Esophagus squamous epithelium (tissue), 5 donors: ENCODE data around the gene TMCC1. TPM values are rescaled to one million over a fixed set of nuclear protein-coding genes. Genes with fewer than 3 reads are reported as not detected.
"Not testable (repeated sequence)": the region's sequence is repeated elsewhere in the genome, so short reads cannot be mapped to it uniquely, and the experiment has no call there.

Experiments used
- DNase-seq: peaks from one replicate; lab custom pipeline; 2025; lab: John Stamatoyannopoulos, UW
- H3K27ac ChIP-seq, 4 donors: fragments of 200-600 bp; sonication (generic); one replicate each; pipeline ENCODE4 v1.5.1; 2016 to 2019; ENCODE audit warnings: mild to moderate bottlenecking in 1 of 4
- H3K27me3 ChIP-seq, 4 donors: fragments of 200-600 bp; sonication (generic); 1 replicate in 3 of 4; 2 replicates in 1 of 4; pipeline versions ENCODE4 v1.5.1 to v1.6.0; 2017 to 2021; ENCODE audit warnings: antibody characterized with exemption in 1 of 4
- H3K36me3 ChIP-seq, 3 donors: fragments of 200-600 bp; sonication (generic); one replicate each; pipeline ENCODE4 v1.5.1; 2016 to 2019
- H3K4me1 ChIP-seq, 3 donors: fragments of 200-600 bp; sonication (generic); one replicate each; pipeline ENCODE4 v1.5.1; 2017 to 2019
- H3K4me3 ChIP-seq, 4 donors: fragments of 200-600 bp; sonication (generic); 1 replicate in 3 of 4; 2 replicates in 1 of 4; pipeline ENCODE4 v1.5.1; 2016 to 2019; ENCODE audit warnings: mild to moderate bottlenecking in 2 of 4, moderate library complexity in 1 of 4
- H3K9me3 ChIP-seq, 3 donors: fragments of 200-600 bp; sonication (generic); one replicate each; pipeline ENCODE4 v1.5.1; 2016 to 2019
- CTCF ChIP-seq, 6 experiments: fragments of 450-650 bp in 4 of 6; fragments of 200-600 bp in 2 of 6; sonication (generic) in 2 of 6; IDR thresholded peaks; one replicate each; pipeline ENCODE4 v1.5.1; 2016 to 2019; ENCODE audit warnings: antibody characterized with exemption in 6 of 6, mild to moderate bottlenecking in 4 of 6, moderate library complexity in 4 of 6
- POLR2A ChIP-seq, 4 donors: fragments of 450-650 bp; IDR thresholded peaks; one replicate each; pipeline ENCODE4 v1.6.1; 2017; ENCODE audit warnings: antibody characterized with exemption in 4 of 4, mild to moderate bottlenecking in 4 of 4, moderate library complexity in 3 of 4
- WGBS, 2 donors: methylation state at CpG; one replicate each; pipeline ENCODE4 v1.1.5; 2018; 5-methylcytosine and 5-hydroxymethylcytosine counted together
- intact Hi-C: fragments of 100-400 bp; cut with DNase I; formaldehyde crosslinking; loops from one replicate; pipeline ENCODE4 v1.15.0; 2022
- total RNA-seq, 4 donors: library from RNA; depleted of rRNA; stranded (reverse); fragments of >200 nt; gene quantifications; one replicate each; pipeline ENCODE4 v1.1.0, GENCODE V29; 2016
- donor health status: DM: yes; HTN: yes; CAD: no.

TMCC1 gene
- total RNA-seq, 4 donors from 2014 or later, result 13.1 to 23.5 (median 18.4) TPM

GRCh38 chr3:129838086-129838485 is 55.4 kb downstream of the TMCC1 start:
- TF ChIP-seq POLR2A (IDR thresholded peaks at IDR 0.05), result no peak
- TF ChIP-seq CTCF (IDR thresholded peaks at IDR 0.05), result no peak
- Histone ChIP-seq H3K4me3 (no peak overlapping the region), H3K9me3 (peaks cover 0 to 4% (median 0%) of the 10 kb centered on the region in 3 donors), H3K36me3 (peaks cover 0 to 3% (median 0%) of the 10 kb centered on the region in 3 donors), H3K27me3 (no peaks in the 10 kb centered on the region), H3K4me1 (peaks cover 0 to 12% (median 10%) of the 10 kb centered on the region in 3 donors), H3K27ac (no peak overlapping the region)
- intact Hi-C loops, result no loop called here
- 63 to 68% methylated on average over 6 of the region's 6 CpGs for WGBS, 2 donors
- no peak for DNase-seq

- WGBS, 2 donors, result 17 to 62% methylated on average over 1 to 2 of the region's 2 CpGs
- Histone ChIP-seq H3K9me3 (no peaks in the 10 kb centered on the region), H3K4me1 (peaks cover 0 to 17% (median 10%) of the 10 kb centered on the region in 3 donors), H3K36me3 (no peaks in the 10 kb centered on the region), H3K27ac (no peak overlapping the region), H3K27me3 (no peaks in the 10 kb centered on the region), H3K4me3 (no peak overlapping the region)
- intact Hi-C loops, result no loop called here
- DNase-seq, result no peak
- no peak for TF ChIP-seq POLR2A (IDR thresholded peaks at IDR 0.05)
- no peak for TF ChIP-seq CTCF (IDR thresholded peaks at IDR 0.05)
These were observed 56.4 kb downstream of the TMCC1 start for GRCh38 chr3:129837065-129837642.

- no peak overlapping the region for H3K27ac ChIP-seq
- no peaks in the 10 kb centered on the region for H3K27me3 ChIP-seq
- DNase-seq, result no peak
- WGBS, 2 donors, result 50 to 54% methylated on average over 2 of the region's 2 CpGs
- TF ChIP-seq CTCF (IDR thresholded peaks at IDR 0.05), result no peak
- TF ChIP-seq POLR2A (IDR thresholded peaks at IDR 0.05), result no peak
- no peak overlapping the region for H3K4me3 ChIP-seq
- peaks cover 0 to 23% (median 14%) of the 10 kb centered on the region in 3 donors for H3K4me1 ChIP-seq
- intact Hi-C loops, result no loop called here
- H3K9me3 ChIP-seq, result no peaks in the 10 kb centered on the region
- H3K36me3 ChIP-seq, result no peaks in the 10 kb centered on the region
These were observed 57.0 kb downstream of the TMCC1 start for GRCh38 chr3:129836381-129837064.

- Histone ChIP-seq H3K9me3 (no peaks in the 10 kb centered on the region), H3K4me1 (peaks cover 0 to 24% (median 14%) of the 10 kb centered on the region in 3 donors), H3K27ac (no peak overlapping the region), H3K27me3 (no peaks in the 10 kb centered on the region), H3K36me3 (no peaks in the 10 kb centered on the region), H3K4me3 (no peak overlapping the region)
- no peak for DNase-seq
- TF ChIP-seq POLR2A (IDR thresholded peaks at IDR 0.05), result no peak
- TF ChIP-seq CTCF (IDR thresholded peaks at IDR 0.05), result no peak
- 60 to 70% methylated on average over 2 of the region's 2 CpGs for WGBS, 2 donors
- intact Hi-C loops, result no loop called here
These were observed 58.3 kb downstream of the TMCC1 start for GRCh38 chr3:129835198-129835597.

- no peaks in the 10 kb centered on the region for H3K9me3 ChIP-seq
- H3K27me3 ChIP-seq, result no peaks in the 10 kb centered on the region
- DNase-seq, result no peak
- H3K27ac ChIP-seq, result no peak overlapping the region
- H3K4me1 ChIP-seq, result peaks cover 3 to 24% (median 14%) of the 10 kb centered on the region in 3 donors
- no peaks in the 10 kb centered on the region for H3K36me3 ChIP-seq
- H3K4me3 ChIP-seq, result no peak overlapping the region
- 78 to 86% methylated on average over 5 of the region's 5 CpGs for WGBS, 2 donors
- TF ChIP-seq CTCF (IDR thresholded peaks at IDR 0.05) (no peak), POLR2A (IDR thresholded peaks at IDR 0.05) (no peak)
- intact Hi-C loops, result no loop called here
These were observed 58.9 kb downstream of the TMCC1 start for GRCh38 chr3:129834580-129834979.

GRCh38 chr3:129831942-129832341 is 61.6 kb downstream of the TMCC1 start:
- H3K27me3 ChIP-seq, H3K9me3 ChIP-seq, DNase-seq, intact Hi-C loops, H3K4me3 ChIP-seq: not testable (repeated sequence)
- Histone ChIP-seq H3K36me3 (peaks cover 0 to 11% (median 5%) of the 10 kb centered on the region in 3 donors), H3K27ac (peak overlapping the region in 1 of 4 donors; percentile 26), H3K4me1 (peaks cover 3 to 18% (median 8%) of the 10 kb centered on the region in 3 donors)
- 73 to 79% methylated on average over 6 of the region's 6 CpGs for WGBS, 2 donors
